Osteocyte (in vitro differentiated cells): ENCODE data around the gene MRPL1. TPM values are rescaled to one million over a fixed set of nuclear protein-coding genes. Genes with fewer than 3 reads are reported as not detected.

Experiments
- DNase-seq: peaks from one replicate; pipeline ENCODE4 v3.0.0; 2021; ENCODE audit warnings: mixed read lengths; ENCODE audit not compliant: unreplicated experiment; ENCODE audit errors: extremely low spot score
- H3K27ac Mint-ChIP-seq: one replicate; pipeline ENCODE4 v1.8.0; 2021; ENCODE audit warnings: mild to moderate bottlenecking, mixed read lengths; ENCODE audit not compliant: unreplicated experiment
- H3K27me3 Mint-ChIP-seq: one replicate; pipeline ENCODE4 v1.8.0; 2021; ENCODE audit warnings: mixed read lengths; ENCODE audit not compliant: unreplicated experiment
- H3K36me3 Mint-ChIP-seq: one replicate; pipeline ENCODE4 v1.8.0; 2021; ENCODE audit warnings: mixed read lengths; ENCODE audit not compliant: unreplicated experiment
- H3K4me1 Mint-ChIP-seq: one replicate; pipeline ENCODE4 v1.8.0; 2021; ENCODE audit warnings: mixed read lengths; ENCODE audit not compliant: unreplicated experiment
- H3K4me3 Mint-ChIP-seq: one replicate; pipeline ENCODE4 v1.8.0; 2021; ENCODE audit warnings: mild to moderate bottlenecking, moderate library complexity, mixed read lengths; ENCODE audit not compliant: unreplicated experiment
- H3K9me3 Mint-ChIP-seq: one replicate; pipeline ENCODE4 v1.8.0; 2021; ENCODE audit warnings: mixed read lengths; ENCODE audit not compliant: unreplicated experiment
- long read RNA-seq: library from polyadenylated mRNA; unstranded; transcript quantifications from one replicate; pipeline ENCODE4 v2.0.0, GENCODE V29; 2021
- total RNA-seq: library from RNA; stranded (reverse); gene quantifications from 2 replicates; pipeline ENCODE4 v1.2.1, GENCODE V29; 2021
- TF ChIP-seq, protein P1 (sequence below): fragments of 200-600 bp; sonication (generic); IDR thresholded peaks from 2 replicates; pipeline ENCODE4 v1.5.0; 2021; ENCODE audit warnings: antibody characterized with exemption, mild to moderate bottlenecking, moderate library complexity

The MRPL1 gene
- 25.5 and 28.8 TPM in 2 replicates for total RNA-seq
- long read RNA-seq, transcript MRPL1-201 (9 exons, 1,490 nt), result major isoform, 31 of 43 reads
- long read RNA-seq, partial matches to known transcripts, result 9 of 43 reads
- long read RNA-seq, other reads (novel, unspliced or antisense), result 3 of 43 reads

DNA sequence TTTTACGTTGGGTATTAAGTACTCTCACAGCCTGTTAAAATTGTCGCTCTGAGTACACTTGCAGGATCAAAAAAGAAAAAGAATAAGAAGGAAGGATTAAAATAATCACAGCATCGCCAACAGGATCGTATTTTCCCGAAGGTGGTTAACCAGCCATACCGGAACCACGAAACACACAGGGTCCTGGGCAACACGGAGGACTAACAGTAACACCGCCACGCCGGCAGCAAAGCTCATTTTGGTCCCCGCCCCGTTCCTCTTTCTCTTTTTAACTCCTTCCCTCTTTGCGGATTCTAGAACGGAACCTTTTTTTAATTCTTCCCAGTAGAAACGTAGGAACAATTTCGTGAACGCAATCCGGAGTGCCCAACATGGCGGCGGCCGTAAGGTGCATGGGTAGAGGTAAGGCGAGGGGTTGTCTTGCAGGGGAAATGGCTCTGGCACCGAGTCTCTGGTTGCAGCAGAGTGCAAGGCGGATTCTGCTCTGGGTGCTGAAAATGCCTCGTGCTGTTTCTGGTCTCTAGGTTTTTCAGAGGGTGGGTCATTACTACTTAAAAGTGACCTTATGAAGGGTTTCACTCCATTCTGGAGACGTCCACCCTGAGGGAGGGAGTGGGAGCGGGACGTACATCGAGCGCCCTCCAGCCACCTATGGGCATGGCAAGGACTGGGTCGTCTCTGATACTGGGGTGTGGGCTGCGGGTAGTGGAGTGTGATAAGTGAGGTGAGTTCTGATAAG is at the start of gene MRPL1:
Gene MRPL1, plus strand, starts transcription at position 353 of the 739 bp plus-strand sequence. Its CDS starts 19 bp downstream, at position 372.
- Mint-ChIP-seq H3K4me1 (peaks cover 23% of the 10 kb centered on the region), H3K4me3 (peak within 1 kb of the TSS; percentile 96), H3K9me3 (no peaks in the 10 kb centered on the region), H3K27ac (peak within 1 kb of the TSS; percentile 100), H3K36me3 (peaks cover 5% of the 10 kb centered on the region), H3K27me3 (no peaks in the 10 kb centered on the region)
- TF ChIP-seq, protein P1, sequence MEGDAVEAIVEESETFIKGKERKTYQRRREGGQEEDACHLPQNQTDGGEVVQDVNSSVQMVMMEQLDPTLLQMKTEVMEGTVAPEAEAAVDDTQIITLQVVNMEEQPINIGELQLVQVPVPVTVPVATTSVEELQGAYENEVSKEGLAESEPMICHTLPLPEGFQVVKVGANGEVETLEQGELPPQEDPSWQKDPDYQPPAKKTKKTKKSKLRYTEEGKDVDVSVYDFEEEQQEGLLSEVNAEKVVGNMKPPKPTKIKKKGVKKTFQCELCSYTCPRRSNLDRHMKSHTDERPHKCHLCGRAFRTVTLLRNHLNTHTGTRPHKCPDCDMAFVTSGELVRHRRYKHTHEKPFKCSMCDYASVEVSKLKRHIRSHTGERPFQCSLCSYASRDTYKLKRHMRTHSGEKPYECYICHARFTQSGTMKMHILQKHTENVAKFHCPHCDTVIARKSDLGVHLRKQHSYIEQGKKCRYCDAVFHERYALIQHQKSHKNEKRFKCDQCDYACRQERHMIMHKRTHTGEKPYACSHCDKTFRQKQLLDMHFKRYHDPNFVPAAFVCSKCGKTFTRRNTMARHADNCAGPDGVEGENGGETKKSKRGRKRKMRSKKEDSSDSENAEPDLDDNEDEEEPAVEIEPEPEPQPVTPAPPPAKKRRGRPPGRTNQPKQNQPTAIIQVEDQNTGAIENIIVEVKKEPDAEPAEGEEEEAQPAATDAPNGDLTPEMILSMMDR, result peak; percentile 10
- DNase-seq, result peak; percentile 95

DNA sequence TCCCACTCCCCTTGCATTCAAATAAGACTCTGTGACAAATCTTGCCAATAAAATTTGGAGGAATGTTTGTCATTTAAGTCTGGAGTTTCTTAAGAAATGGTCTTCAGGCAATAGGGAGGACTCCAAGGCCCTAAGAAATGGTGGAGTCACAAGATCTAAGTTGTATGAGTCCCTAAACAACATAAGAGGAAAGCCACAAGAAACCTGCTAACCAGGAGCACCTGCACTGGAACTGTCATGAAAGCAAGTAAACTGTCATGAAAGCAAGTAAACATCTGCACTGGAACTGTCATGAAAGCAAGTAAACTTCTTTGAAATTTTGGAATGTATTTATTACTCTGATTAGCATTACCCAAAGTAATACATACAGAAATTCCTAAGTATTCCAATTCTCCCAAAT is 47.0 kb upstream of the MRPL1 start:
- no peaks in the 10 kb centered on the region for H3K9me3 Mint-ChIP-seq
- no peak for DNase-seq
- H3K4me3 Mint-ChIP-seq, result no peak overlapping the region
- H3K4me1 Mint-ChIP-seq, result peaks cover 13% of the 10 kb centered on the region
- TF ChIP-seq, protein P1, result no peak
- peaks cover 4% of the 10 kb centered on the region for H3K36me3 Mint-ChIP-seq
- H3K27me3 Mint-ChIP-seq, result no peaks in the 10 kb centered on the region
- no peak overlapping the region for H3K27ac Mint-ChIP-seq

DNA sequence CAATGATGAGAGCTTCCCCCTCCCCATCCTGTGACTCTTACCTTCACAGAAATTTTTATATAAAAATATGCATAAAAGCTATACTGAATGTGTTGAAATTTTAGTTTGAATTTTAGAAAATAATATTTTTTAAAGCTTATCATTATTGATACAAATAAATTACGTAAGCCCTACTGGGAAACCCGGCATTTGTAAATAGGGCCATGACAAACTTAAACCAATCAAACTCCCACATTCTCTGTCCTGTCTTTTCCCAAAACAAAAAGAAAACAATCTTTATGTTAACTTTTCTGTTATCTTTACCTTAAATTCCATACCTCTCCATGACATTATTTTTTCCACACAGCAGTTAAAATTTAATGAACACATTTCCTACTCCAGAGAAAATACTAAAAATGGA is 46.1 kb upstream of the MRPL1 start:
- TF ChIP-seq, protein P1, result no peak
- no peaks in the 10 kb centered on the region for H3K27me3 Mint-ChIP-seq
- H3K4me1 Mint-ChIP-seq, result peaks cover 19% of the 10 kb centered on the region
- no peak overlapping the region for H3K27ac Mint-ChIP-seq
- H3K9me3 Mint-ChIP-seq, result no peaks in the 10 kb centered on the region
- H3K4me3 Mint-ChIP-seq, result no peak overlapping the region
- H3K36me3 Mint-ChIP-seq, result no peaks in the 10 kb centered on the region
- no peak for DNase-seq

DNA sequence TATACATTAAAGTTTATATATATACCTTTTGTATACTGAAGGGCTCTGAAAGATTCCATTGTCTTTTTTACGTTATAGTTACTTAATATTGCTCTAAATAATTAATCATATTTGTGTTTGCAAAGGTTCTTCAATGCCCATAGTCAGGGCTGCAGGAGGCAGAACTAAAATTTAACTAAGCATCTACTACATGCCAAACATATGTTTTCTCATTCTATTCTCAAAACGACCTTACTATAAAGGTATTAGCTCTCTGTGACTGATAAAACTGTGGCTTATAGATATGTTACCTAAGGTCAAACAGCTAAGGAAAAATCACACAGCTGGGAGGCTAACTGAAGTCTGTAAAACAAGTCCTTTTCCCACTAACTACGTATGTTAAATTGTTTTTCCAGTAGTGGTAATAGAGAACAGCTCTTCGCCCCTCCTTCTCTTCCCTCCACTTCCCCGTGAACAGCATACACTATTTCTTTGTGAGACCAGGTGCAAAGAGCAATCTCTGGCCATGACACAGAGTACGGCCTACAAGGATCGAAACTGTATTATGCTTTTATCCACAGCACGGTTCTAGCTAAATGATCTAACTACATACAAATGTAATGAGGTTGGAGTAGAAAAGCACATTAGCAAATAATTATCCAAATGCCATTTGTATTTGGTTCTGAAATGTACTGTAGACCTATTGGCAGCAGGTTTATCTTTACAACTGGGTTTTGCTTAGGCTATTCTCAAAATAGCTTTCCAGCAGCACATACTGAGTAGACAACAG is 45.1 kb upstream of the MRPL1 start:
- no peak for DNase-seq
- Mint-ChIP-seq H3K9me3 (no peaks in the 10 kb centered on the region), H3K36me3 (no peaks in the 10 kb centered on the region), H3K4me3 (peak overlapping the region; percentile 87), H3K27me3 (no peaks in the 10 kb centered on the region), H3K4me1 (peaks cover 19% of the 10 kb centered on the region), H3K27ac (peak overlapping the region; percentile 90)
- TF ChIP-seq, protein P1, result no peak

DNA sequence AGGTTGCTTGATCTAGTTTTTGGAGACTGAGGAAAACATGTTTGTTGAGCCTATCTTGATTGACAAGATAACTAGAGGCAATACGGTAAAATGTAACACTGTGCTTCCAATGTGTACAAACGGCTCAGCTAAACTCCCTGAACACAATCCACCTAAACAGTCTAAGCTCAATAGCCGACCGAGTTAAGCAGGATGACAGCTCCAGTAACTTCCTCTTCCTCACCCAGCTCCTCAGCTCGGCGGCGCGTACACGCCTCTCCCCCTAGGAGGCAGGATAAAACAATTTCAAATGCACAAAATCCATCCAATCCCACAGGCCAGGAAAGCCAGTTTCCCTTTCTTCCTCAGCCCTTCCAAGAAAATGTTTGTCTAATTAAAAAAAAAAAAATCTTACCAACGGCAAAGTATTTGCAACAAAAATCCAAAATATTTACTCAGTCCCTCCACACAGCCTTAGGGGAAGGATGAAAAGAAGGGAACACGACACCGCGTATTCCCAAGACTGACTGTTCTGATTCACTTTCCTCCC is 44.5 kb upstream of the MRPL1 start:
- Mint-ChIP-seq H3K27me3 (no peaks in the 10 kb centered on the region), H3K4me3 (peak overlapping the region; percentile 87), H3K9me3 (no peaks in the 10 kb centered on the region), H3K36me3 (no peaks in the 10 kb centered on the region), H3K4me1 (peaks cover 19% of the 10 kb centered on the region), H3K27ac (peak overlapping the region; percentile 90)
- TF ChIP-seq, protein P1, result peak; percentile 65
- DNase-seq, result peak; percentile 86
